ENCODE results near the gene OR2L2.
"Not testable (repeated sequence)": the region's sequence is repeated elsewhere in the genome, so short reads cannot be mapped to it uniquely, and the experiment has no call there.

Gene OR2L2

GRCh38 chr1:248029770-248030169, at the start of gene OR2L2:
TSS of gene OR2L2 (plus strand) at chr1:248030070. CDS start at chr1:248038268, 8,198 bp downstream.
- DNase-seq, result no peak

GRCh38 chr1:247992986-247993385, 36.9 kb upstream of the OR2L2 start:
- no peak for DNase-seq

- DNase-seq, result no peak
Measured at GRCh38 chr1:247998811-247999210, 31.1 kb upstream of the OR2L2 start.

GRCh38 chr1:248000169-248000568, 29.7 kb upstream of the OR2L2 start:
- no peak for DNase-seq

- no peak for DNase-seq
Measured at GRCh38 chr1:248007778-248008177, 22.1 kb upstream of the OR2L2 start.

GRCh38 chr1:248009681-248010080, 20.2 kb upstream of the OR2L2 start:
- DNase-seq, result no peak

GRCh38 chr1:248013229-248013710, 16.6 kb upstream of the OR2L2 start, which contains the start of gene OR2L5:
TSS of gene OR2L5 (plus strand) at chr1:248013660. CDS start at chr1:248021948, 8,288 bp downstream.
- DNase-seq, result no peak

- DNase-seq, result no peak
Measured at GRCh38 chr1:248015803-248016202, 14.1 kb upstream of the OR2L2 start.

GRCh38 chr1:248045209-248045608, 15.3 kb downstream of the OR2L2 start:
- DNase-seq, result no peak

- DNase-seq, result no peak
Measured at GRCh38 chr1:248046536-248046935, 16.7 kb downstream of the OR2L2 start, which contains the start of gene OR2L3. TSS of gene OR2L3 (plus strand) at chr1:248046836. CDS start at chr1:248060682, 13,846 bp downstream.

- no peak for DNase-seq
Measured at GRCh38 chr1:248047008-248047407, 17.1 kb downstream of the OR2L2 start.

- no peak for DNase-seq
Measured at GRCh38 chr1:248054671-248055070, 24.8 kb downstream of the OR2L2 start.

- DNase-seq, result no peak
Measured at GRCh38 chr1:248055261-248055660, 25.4 kb downstream of the OR2L2 start.

- DNase-seq, result no peak
Measured at GRCh38 chr1:248065071-248065470, 35.2 kb downstream of the OR2L2 start.

- no peak for DNase-seq
Measured at GRCh38 chr1:248065604-248066003, 35.7 kb downstream of the OR2L2 start.

GRCh38 chr1:248083864-248084263, 54.0 kb downstream of the OR2L2 start:
- DNase-seq, result not testable (repeated sequence)

Data from NCI-H526 treated with DMSO at 0.1 percent for 48 hours (cell line).